Neural progenitor cell (in vitro differentiated cells): ENCODE results near the gene LRRN2.

Experiments used
- CTCF ChIP-seq: fragments of 200-600 bp; sonication (generic); IDR thresholded peaks from 2 replicates; pipeline ENCODE4 v1.5.1; 2017; ENCODE audit warnings: antibody characterized with exemption, mild to moderate bottlenecking
- EZH2 ChIP-seq: fragments of 200-600 bp; sonication (generic); IDR thresholded peaks from 2 replicates; pipeline ENCODE4 v1.6.1; 2017; ENCODE audit warnings: antibody characterized with exemption, mild to moderate bottlenecking, moderate library complexity

DNA sequence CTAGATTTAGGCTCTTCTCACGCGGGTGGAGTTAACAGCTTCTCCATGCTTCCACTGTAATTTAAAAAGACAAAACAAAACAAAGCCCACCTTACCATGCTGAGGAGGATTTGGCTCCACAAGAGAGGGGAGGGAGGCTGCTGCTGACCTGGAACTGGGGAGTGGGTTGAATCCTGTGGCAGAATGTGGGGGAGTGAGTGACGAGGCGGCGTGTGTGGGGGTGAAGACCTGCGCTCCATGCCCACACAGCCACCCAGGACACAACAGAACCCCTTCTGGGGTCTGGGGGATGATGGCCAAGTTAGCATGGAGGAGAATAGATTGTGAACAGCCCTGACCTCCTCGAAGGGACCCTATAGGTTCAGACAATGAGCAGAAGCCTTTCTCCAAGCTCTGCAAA is 44.0 kb upstream of the LRRN2 start:
- no peak for TF ChIP-seq EZH2
- TF ChIP-seq CTCF: no peak
